Stimulated activated CD4-positive, alpha-beta T cell treated with anti-CD3 and anti-CD28 coated beads, TNF-alpha, amount 100 ng/mL, for 1 hour (primary cell): ENCODE measurements around the gene IRF2BP2.
"Not testable (repeated sequence)": the region's sequence is repeated elsewhere in the genome, so short reads cannot be mapped to it uniquely, and the experiment has no call there.

Experiments used
- DNase-seq, 3 donors: peaks; one replicate each; pipeline ENCODE4 v3.0.0-alpha.2; 2020; ENCODE audit warnings: low read depth in 3 of 3, low spot score in 1 of 3

The IRF2BP2 gene

DNA sequence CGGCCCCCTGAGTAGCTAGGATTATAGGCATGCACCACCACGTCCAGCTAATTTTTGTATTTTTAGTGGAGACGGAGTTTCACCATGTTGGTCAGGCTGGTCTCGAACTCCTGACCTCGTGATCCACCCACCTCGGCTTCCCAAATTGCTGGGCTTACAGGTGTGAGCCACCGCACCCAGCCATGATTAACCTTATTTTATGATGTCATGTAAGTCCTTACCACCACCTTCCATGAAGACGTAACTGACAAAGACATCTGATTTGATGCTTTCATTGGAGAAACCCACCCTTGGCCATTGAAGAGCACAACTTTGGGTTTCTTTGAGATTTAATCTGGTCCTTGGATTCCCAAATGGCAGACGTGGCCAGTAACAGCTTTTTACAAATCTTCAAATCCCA, 24.9 kb upstream of the IRF2BP2 start:
- not testable (repeated sequence) for DNase-seq

DNA sequence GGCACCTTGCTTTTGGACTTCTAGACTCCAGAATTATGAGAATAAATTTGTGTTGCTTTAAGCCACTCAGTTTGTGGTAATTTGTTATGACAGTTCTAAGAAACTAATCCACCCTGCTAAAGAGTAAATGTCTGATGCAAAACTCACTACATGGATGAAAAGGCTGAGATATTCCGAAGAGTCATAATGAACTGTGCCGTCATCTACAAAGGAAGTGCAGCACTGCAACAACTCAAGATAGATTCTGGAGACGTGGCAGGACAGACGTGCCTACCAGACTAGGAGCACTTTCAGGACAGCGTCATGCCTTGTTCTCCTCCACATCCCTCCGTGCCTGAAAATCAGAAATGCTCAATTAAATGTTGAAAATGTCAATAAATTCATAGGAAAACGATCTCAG, 24.4 kb upstream of the IRF2BP2 start:
- DNase-seq, result no peak

DNA sequence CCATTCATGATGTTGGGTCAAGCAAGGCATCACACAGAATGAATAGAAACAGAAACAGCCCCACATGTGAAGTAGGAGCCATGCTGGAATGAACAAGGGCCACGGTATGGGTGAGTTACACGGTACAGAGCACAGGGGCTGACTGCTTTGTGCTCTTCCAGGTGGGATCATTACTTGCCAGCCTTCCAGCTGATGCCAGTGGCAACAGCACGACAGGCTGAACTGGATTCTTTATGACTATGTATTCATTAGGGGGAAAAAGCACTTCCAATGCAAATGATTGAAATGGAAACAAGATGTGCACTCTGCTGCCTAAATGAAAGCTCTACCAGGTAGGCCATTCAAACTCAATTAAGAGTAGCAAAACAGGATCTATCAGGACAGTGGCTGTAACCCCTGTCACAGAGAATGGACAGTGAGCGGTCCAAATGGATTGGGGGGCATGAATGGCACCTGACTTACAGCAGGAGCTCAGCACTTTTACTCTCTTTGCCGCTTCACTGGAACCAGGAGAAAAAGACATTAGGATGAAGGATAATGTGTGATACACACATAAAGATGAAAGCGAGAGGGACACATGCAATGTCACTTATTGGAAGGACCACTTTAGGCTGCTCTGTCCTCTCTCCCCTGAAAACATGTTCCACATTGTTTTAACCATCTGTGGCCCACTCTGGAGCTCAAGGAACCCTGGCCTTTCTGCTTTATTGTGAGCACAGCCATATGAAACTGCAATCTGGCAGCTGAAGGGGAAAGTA, 23.4 kb upstream of the IRF2BP2 start:
- no peak for DNase-seq

GRCh38 chr1:234632225-234632624, 22.2 kb upstream of the IRF2BP2 start:
- DNase-seq, result no peak

GRCh38 chr1:234631721-234632125, 21.7 kb upstream of the IRF2BP2 start:
- DNase-seq, result no peak

DNA sequence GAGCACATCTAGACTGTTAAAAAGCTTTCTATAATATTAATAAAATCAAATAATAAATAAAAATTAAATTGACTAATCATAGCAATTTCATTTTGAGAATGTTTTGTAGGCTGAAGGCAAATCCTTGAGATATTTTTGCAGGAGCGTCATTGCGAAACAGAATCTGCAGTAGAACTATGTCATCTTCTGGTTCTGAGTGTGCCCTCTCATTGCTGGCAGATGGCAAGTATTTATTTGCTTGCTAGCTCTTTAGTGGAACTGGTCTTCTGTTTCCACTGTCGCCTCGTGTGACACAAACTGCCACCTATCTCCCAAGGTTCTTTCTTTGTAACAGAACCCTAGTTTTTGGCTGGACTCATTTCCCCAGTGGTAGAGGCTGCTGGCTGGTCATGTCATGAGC, 19.0 kb upstream of the IRF2BP2 start:
- no peak for DNase-seq

DNA sequence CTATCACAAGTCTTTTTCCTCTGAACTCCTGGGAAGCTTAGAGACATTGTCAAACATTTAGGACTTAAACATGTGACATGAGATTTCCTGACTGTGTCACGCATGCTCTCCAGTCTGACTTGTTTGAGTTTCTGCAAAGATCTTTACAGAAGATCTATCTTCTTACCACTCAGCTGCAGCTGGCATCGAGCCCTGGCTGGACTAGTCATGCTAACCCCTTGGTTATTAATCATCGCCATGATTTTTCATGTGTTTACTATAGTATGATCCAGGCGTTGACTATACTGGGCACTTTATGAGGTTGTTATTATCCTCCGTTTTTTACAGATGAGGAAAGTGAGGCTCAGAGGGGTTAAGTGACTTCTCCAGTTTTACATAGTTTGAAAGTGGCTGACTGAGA, 18.1 kb upstream of the IRF2BP2 start:
- DNase-seq, result no peak

DNA sequence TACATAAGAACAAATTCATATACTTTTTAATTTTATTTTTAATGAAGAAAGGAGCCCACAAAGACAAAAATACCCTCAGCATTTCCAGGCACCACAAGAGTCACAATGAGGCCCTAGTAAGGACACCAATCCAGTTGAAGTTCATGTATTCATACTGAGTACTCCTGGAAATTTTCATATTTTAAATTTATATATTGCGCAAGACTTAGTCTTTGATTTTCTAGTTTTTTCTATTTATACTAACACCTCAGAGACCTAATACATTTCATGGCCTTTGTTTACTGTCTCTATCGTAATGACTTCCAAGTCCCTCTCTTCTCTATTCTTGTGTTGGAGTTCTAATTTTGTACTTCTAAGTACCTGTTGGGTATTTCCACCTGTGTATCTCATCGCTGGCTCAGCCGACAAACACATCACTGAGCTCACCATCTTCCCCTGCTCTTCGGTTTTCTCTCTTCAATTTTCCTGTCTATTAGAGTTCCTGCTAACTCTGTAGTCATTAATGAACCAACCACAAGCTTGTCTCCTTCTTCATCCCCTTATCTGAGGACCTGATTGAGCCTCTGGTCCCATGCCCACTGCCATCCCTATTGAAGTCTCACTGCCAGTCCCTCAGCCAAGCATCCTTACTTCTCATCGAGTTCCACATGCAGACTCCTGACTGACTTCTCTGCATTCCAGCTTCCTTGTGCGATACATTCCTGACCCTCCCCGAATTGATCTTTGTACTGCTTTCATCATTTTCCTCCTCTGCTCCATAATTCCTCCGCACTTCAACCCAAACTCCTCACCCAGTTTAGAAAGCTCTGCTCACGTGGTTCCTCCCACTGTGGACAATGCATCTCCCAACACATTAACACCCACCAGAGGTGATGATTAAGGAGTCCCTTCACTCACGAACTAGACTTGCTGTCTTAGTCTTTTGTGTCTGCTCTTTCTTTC, 17.3 kb upstream of the IRF2BP2 start:
- no peak for DNase-seq

DNA sequence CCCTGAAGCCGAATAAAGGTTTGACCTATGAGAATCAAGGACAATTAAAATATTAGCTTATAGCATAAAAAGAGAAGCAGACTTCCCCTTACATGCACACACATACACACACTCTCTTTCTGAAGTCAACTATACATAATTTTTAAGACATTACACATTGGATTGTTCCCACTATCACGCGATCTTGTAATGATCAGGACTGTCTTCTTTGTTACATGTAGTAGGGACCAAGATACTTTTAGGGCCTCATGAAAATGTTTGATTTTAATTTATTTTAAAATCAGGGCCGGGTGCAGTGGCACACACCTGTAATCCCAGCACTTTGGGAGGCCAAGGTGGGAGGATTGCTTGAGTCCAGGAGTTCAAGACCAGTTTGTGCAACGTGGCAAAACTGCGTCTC, 16.4 kb upstream of the IRF2BP2 start:
- DNase-seq, result no peak

DNA sequence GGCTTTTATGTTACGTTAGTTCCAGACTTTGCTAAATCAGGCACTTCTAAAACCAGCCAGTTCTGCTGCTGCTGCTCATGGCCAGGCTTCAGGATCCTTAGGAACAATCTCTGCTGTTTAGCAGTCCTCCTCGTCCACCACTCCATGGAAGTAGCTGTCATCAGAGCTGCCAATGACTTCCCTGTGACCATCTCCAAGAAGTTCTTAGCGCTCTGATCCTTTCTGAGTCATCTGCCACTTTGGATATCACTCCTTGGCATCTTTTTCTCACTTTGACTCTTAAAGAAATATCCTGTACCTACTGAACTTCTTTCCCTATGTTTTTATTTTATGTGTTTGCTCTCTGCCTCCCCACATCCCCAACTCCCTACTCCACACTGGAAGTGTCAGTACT, 14.7 kb upstream of the IRF2BP2 start:
- DNase-seq, result no peak

DNA sequence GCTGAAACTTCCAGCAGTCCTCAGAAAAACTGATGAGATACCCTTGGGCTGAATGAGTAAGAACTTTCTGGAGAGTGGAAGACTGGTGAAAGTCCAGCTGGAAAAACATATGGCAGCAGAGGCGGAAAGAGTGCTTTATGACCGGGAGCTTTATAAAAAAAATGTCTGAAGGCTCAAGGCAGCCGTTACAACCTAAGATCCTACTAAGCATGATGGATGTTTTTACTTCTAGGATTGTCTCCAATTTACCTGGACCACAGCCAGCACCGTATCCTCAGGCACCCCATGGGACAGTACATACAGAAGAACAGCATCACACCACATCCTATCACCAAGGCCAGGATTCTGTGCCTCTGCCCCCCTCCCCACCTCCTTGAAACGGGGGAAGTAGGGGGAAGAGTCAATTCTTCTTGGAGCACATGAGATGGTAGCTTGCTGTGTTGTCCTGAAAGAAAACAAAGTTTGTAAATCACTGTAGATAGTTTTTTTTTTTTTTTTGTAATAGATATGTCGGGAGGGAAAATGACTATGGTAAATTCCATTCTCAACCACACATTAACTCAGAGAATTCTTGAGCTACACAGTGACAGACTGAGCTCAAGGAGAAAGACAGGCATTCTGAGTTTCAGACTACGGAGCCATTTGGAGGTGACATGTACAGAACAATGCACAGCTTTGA, 11.8 kb upstream of the IRF2BP2 start:
- no peak for DNase-seq

DNA sequence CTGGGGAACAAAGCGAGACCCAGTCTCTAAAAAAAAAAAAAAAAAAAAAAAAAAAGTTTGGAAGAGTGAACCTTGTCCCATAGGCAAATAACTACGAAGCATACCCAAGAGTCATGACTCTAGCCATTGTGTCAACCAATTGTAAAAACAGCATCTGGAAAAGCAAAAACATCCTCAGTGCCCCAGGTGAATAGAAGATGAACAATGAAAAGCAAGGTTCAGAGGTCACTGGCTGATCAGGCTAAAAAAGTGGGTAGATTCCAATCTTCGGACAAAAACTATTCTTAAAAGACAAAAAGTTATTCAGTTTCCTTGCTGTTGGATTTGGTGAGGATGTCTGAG, 11.1 kb upstream of the IRF2BP2 start:
- DNase-seq, result no peak

- DNase-seq, result no peak
These were observed 10.5 kb upstream of the IRF2BP2 start for GRCh38 chr1:234620272-234621126.

DNA sequence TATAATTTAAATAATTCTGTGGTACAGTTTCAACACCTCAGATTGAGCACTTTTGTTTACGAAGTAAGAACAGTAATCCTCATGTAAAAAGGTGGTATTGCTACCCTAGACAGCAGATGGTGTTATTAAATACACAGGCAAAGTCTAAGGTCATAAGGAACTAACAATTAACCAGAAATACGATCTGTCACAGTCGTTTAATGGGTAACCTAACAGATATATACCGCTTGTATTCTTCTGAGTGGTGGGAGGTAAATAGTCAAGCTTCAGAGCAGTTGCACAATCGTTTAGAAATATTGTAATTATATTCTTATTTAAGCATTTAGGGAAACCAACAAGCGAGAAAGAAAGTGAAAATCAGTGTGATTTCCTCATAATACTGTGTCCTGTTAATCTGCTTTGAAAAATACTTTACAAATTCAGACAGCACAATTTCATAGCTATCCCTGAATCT, 9.8 kb upstream of the IRF2BP2 start:
- DNase-seq, result no peak

DNA sequence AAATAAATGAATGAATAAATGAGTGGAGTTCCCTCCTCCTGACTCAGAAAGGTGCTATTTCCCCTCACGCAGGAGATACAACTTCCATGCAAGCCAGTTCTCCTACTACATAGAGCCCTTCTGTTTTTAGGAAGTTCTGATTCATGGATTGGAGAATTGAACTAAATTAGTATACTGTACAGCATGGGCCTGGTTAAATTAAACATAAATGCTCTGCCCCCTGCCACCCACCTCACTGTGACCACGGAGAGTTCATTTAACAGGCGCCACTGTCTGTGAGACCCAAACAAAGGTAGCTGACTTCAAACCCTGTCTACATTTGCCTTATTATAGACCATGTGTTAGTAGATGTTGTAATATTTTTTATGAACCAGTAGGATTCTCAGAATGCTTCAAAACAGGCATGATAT, 9.1 kb upstream of the IRF2BP2 start:
- DNase-seq, result no peak

- DNase-seq, result no peak
These were observed 8.7 kb upstream of the IRF2BP2 start for GRCh38 chr1:234618737-234619049.

- DNase-seq, result no peak
These were observed 8.2 kb upstream of the IRF2BP2 start for GRCh38 chr1:234617986-234618736.

- no peak for DNase-seq
These were observed 7.4 kb upstream of the IRF2BP2 start for GRCh38 chr1:234617131-234617985.

GRCh38 chr1:234616644-234617043, 6.7 kb upstream of the IRF2BP2 start:
- DNase-seq, result no peak
